ENCODE results near the gene CDKL5. TPM values are rescaled to one million over a fixed set of nuclear protein-coding genes. Genes with fewer than 3 reads are reported as not detected.

The CDKL5 gene
- total and polyA plus RNA-seq, 12 donors = 1.1 to 12.6 (median 10.0) TPM

DNA sequence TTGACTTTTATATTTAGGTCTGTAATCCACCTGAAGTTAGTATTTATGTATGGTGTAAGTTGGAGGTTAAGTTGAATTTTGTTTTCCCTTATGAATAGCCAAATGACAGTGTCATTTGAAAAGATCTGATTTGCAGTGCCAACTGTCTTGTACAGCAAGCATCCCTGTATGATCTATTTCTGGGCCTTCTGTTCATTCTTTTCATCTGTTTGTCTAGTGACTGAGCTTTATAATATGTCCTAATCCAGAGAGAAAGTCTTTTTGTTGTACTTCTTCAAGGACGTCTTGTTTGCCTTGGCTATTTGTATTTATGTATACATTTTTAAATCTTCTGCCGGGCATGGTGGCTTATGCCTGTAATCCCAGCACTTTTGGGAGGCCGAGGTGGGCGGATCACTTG, 39.6 kb downstream of the CDKL5 start:
- Histone ChIP-seq H3K4me3 (no peak overlapping the region), H3K27ac (no peak overlapping the region), H3K4me1 (peaks cover 0 to 16% (median 0%) of the 10 kb centered on the region in 9 donors), H3K9me3 (no peaks in the 10 kb centered on the region), H3K27me3 (no peaks in the 10 kb centered on the region), H3K36me3 (no peaks in the 10 kb centered on the region)
- ATAC-seq = no peak
- no peak for DNase-seq
- intact Hi-C loops (cut with DNase I) = no loop called here
- TF ChIP-seq, protein P1, sequence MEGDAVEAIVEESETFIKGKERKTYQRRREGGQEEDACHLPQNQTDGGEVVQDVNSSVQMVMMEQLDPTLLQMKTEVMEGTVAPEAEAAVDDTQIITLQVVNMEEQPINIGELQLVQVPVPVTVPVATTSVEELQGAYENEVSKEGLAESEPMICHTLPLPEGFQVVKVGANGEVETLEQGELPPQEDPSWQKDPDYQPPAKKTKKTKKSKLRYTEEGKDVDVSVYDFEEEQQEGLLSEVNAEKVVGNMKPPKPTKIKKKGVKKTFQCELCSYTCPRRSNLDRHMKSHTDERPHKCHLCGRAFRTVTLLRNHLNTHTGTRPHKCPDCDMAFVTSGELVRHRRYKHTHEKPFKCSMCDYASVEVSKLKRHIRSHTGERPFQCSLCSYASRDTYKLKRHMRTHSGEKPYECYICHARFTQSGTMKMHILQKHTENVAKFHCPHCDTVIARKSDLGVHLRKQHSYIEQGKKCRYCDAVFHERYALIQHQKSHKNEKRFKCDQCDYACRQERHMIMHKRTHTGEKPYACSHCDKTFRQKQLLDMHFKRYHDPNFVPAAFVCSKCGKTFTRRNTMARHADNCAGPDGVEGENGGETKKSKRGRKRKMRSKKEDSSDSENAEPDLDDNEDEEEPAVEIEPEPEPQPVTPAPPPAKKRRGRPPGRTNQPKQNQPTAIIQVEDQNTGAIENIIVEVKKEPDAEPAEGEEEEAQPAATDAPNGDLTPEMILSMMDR (IDR thresholded peaks at IDR 0.05) = no peak
- 93 to 95% methylated on average over 4 of the region's 4 CpGs for WGBS, 2 donors

DNA sequence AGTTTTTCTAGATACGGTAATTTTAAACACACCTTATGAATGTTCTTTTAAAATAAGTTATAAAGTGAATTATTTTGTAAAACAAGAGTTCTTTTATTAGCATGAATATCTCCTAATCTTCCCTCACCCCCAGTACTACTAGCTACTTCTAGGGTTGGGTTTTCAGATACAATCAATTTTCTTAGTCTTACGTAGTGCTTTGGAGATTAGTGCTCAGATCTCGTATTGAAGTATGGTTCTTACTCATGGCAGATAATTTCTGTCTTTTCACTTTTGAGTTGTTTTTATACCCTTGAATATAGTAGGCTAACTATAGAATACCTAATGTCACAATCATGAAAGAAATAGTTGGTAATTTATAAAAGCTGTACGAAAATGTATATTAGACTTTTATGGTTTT, 43.2 kb downstream of the CDKL5 start:
- Histone ChIP-seq H3K9me3 (no peaks in the 10 kb centered on the region), H3K4me1 (peaks cover 0 to 10% (median 0%) of the 10 kb centered on the region in 9 donors), H3K36me3 (no peaks in the 10 kb centered on the region), H3K27me3 (no peaks in the 10 kb centered on the region), H3K27ac (no peak overlapping the region), H3K4me3 (no peak overlapping the region)
- WGBS, 2 donors = 97% methylated on average over 4 of the region's 4 CpGs
- TF ChIP-seq, protein P1 (IDR thresholded peaks at IDR 0.05) = no peak
- ATAC-seq (no peak), DNase-seq (no peak)
- intact Hi-C loops (cut with DNase I) = no loop called here

DNA sequence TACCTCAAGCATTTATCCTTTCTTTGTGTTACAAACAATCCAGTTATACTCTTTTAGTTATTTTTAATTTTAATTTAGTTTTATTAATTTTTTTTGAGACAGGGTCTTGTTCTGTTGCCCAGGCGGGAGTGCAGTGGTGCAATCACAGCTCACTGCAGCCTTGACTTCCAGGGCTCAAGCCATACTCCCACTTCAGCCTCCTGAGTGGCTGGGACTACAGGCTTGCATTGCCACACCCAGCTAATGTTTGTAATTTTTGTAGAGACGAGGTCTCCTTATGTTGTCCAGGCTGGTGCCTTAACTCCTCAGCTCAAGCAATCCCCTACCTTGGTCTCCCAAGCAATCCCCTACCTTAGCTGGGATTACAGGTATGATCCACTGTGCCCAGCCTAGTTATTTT, 45.9 kb downstream of the CDKL5 start:
- ATAC-seq (no peak), DNase-seq (no peak)
- WGBS, 2 donors = 92% methylated on average over 2 of the region's 2 CpGs
- Histone ChIP-seq H3K9me3 (no peaks in the 10 kb centered on the region), H3K27me3 (no peaks in the 10 kb centered on the region), H3K36me3 (no peaks in the 10 kb centered on the region), H3K4me3 (no peak overlapping the region), H3K27ac (no peak overlapping the region), H3K4me1 (no peaks in the 10 kb centered on the region)
- TF ChIP-seq, protein P1 (IDR thresholded peaks at IDR 0.05) = no peak
- intact Hi-C loops (cut with DNase I) = no loop called here

DNA sequence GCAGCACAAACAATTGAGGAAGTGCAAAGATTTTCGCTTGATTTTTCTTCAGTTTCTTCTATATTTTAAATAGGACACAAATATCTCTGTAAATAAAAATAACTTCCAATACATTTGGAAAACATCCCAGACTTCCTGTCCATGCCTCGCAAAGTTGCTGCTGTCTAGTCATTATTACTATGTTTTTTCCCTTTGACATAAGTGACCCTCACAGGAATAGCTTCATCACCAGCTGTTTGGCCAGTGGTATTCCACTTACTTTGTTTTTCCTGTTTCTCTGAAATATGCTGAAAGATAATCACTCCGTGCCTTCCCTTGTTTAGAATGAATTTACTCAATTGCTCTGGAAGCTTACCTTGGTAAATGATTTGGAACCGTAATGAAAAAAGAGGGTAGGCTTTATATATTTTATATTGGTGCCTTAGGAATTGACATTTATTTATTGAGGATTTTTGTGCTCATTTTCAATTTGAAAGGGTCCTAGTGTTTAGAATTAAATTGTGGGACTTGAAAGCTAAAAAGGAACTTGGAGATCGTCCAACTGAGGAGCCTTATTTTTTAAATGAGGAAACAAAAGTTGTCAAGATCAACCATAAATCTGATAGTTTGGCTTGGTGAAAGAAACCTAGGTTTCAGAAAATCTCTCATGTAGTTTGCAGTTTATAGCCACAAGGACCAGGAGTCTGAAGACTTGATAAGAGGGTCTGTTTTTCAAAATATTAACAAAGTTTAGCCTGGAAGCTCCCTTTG, 65.6 kb downstream of the CDKL5 start:
- DNase-seq (no peak), ATAC-seq (no peak)
- Histone ChIP-seq H3K4me3 (no peak overlapping the region), H3K27ac (no peak overlapping the region), H3K36me3 (no peaks in the 10 kb centered on the region), H3K9me3 (no peaks in the 10 kb centered on the region), H3K27me3 (no peaks in the 10 kb centered on the region), H3K4me1 (peaks cover 0 to 20% (median 8%) of the 10 kb centered on the region in 9 donors)
- intact Hi-C loops (cut with DNase I) = no loop called here
- TF ChIP-seq, protein P1 (IDR thresholded peaks at IDR 0.05) = no peak
- 30 to 48% methylated on average over 5 of the region's 5 CpGs for WGBS, 2 donors

Data from heart right ventricle (tissue), 16 donors.